CD14-positive monocyte (primary cell): ENCODE data around the gene DPP6. TPM values are rescaled to one million over a fixed set of nuclear protein-coding genes. Genes with fewer than 3 reads are reported as not detected.

ENCODE experiments used
- DNase-seq, 3 donors: peaks; one replicate each; pipeline ENCODE4 v3.0.0-alpha.2; 2011 to 2022
- H2AFZ ChIP-seq: 2 replicates; pipeline ENCODE4 v1.6.0; 2012; ENCODE audit warnings: mild to moderate bottlenecking, low read depth, low read length, inconsistent platforms; ENCODE audit not compliant: insufficient read depth, poor library complexity, severe bottlenecking
- H3K27ac ChIP-seq, 2 donors: 1 replicate in 1 of 2; 2 replicates in 1 of 2; pipeline ENCODE4 v1.5.1; 2012 to 2013; ENCODE audit warnings: low read length in 2 of 2, control low read depth in 1 of 2, inconsistent platforms in 1 of 2, low read depth in 1 of 2, mild to moderate bottlenecking in 1 of 2
- H3K27me3 ChIP-seq, 2 donors: one replicate each; pipeline versions ENCODE4 v1.6.0 to v1.6.1; 2011 to 2013; ENCODE audit warnings: low read length in 2 of 2; ENCODE audit not compliant: control insufficient read depth in 2 of 2, insufficient read depth in 2 of 2
- H3K36me3 ChIP-seq, 2 donors: replicated peaks in 1 of 2; 1 replicate in 1 of 2; 2 replicates in 1 of 2; pipeline versions ENCODE4 v1.5.1 to v1.6.1; 2012 to 2013; ENCODE audit warnings: low read length in 2 of 2, control low read depth in 1 of 2, inconsistent platforms in 1 of 2, mild to moderate bottlenecking in 1 of 2; ENCODE audit not compliant: insufficient read depth in 2 of 2, control insufficient read depth in 1 of 2
- H3K4me1 ChIP-seq, 2 donors: 1 replicate in 1 of 2; 2 replicates in 1 of 2; pipeline versions ENCODE4 v1.5.1 to v1.6.1; 2012 to 2013; ENCODE audit warnings: low read length in 2 of 2, control low read depth in 1 of 2, inconsistent platforms in 1 of 2, mild to moderate bottlenecking in 1 of 2, moderate library complexity in 1 of 2; ENCODE audit not compliant: insufficient read depth in 2 of 2, control insufficient read depth in 1 of 2
- H3K4me2 ChIP-seq: replicated peaks from 2 replicates; pipeline ENCODE3; 2012; ENCODE audit warnings: low read length, moderate library complexity, mild to moderate bottlenecking; ENCODE audit not compliant: poor library complexity, severe bottlenecking; ENCODE audit errors: extremely low read depth
- H3K4me3 ChIP-seq, 3 experiments: fragments of 200-600 bp in 1 of 3; sonication (generic) in 1 of 3; replicated peaks in 1 of 3; 1 replicate in 2 of 3; 2 replicates in 1 of 3; pipeline ENCODE4 v1.5.1; 2011 to 2013; ENCODE audit warnings: low read length in 3 of 3, mild to moderate bottlenecking in 3 of 3, control low read depth in 2 of 3, low read depth in 2 of 3, inconsistent platforms in 1 of 3, moderate library complexity in 1 of 3
- H3K79me2 ChIP-seq: 2 replicates; pipeline ENCODE4 v1.6.0; 2012; ENCODE audit warnings: mild to moderate bottlenecking, control low read depth, inconsistent platforms, low read length, moderate library complexity; ENCODE audit not compliant: insufficient read depth
- H3K9ac ChIP-seq: 2 replicates; pipeline ENCODE4 v1.6.0; 2017; ENCODE audit warnings: low read length, mild to moderate bottlenecking; ENCODE audit not compliant: insufficient read depth, poor library complexity, severe bottlenecking
- H3K9me3 ChIP-seq, 2 donors: replicated peaks in 1 of 2; 1 replicate in 1 of 2; 2 replicates in 1 of 2; pipeline versions ENCODE4 v1.5.1 to v1.6.1; 2012 to 2013; ENCODE audit warnings: low read length in 2 of 2, control low read depth in 1 of 2; ENCODE audit not compliant: control insufficient read depth in 1 of 2, insufficient read depth in 1 of 2
- H4K20me1 ChIP-seq: 2 replicates; pipeline ENCODE4 v1.6.0; 2012; ENCODE audit warnings: mild to moderate bottlenecking, low read length, control low read depth, moderate library complexity; ENCODE audit not compliant: insufficient read depth
- H3K27ac Mint-ChIP-seq, 7 donors: one replicate each; pipeline ENCODE4 v1.8.0; 2020; ENCODE audit warnings: mild to moderate bottlenecking in 7 of 7, mixed read lengths in 7 of 7, moderate library complexity in 6 of 7, inconsistent platforms in 2 of 7
- H3K27me3 Mint-ChIP-seq, 3 donors: one replicate each; pipeline ENCODE4 v1.8.0; 2021 to 2022; ENCODE audit warnings: low read depth in 3 of 3, mild to moderate bottlenecking in 3 of 3, mixed read lengths in 3 of 3, moderate library complexity in 3 of 3, inconsistent platforms in 1 of 3
- H3K36me3 Mint-ChIP-seq, 2 donors: one replicate each; pipeline ENCODE4 v1.8.0; 2020; ENCODE audit warnings: mixed read lengths in 2 of 2, inconsistent platforms in 1 of 2, mild to moderate bottlenecking in 1 of 2
- H3K4me1 Mint-ChIP-seq: one replicate; pipeline ENCODE4 v1.8.0; 2020; ENCODE audit warnings: mild to moderate bottlenecking, mixed read lengths
- H3K4me3 Mint-ChIP-seq, 2 donors: one replicate each; pipeline ENCODE4 v1.8.0; 2020; ENCODE audit warnings: mild to moderate bottlenecking in 2 of 2, mixed read lengths in 2 of 2, moderate library complexity in 1 of 2
- H3K9me3 Mint-ChIP-seq, 7 donors: one replicate each; pipeline ENCODE4 v1.8.0; 2020 to 2022; ENCODE audit warnings: mixed read lengths in 7 of 7, mild to moderate bottlenecking in 6 of 7, moderate library complexity in 6 of 7, inconsistent platforms in 2 of 7
- CTCF ChIP-seq: fragments of 200-600 bp; IDR thresholded peaks from one replicate; pipeline ENCODE4 v1.8.0; 2022; ENCODE audit warnings: antibody characterized with exemption, mild to moderate bottlenecking
- WGBS: methylation state at CpG from one replicate; pipeline ENCODE4 v1.1.5; 2013; ENCODE audit warnings: missing lambda C conversion rate; ENCODE audit not compliant: insufficient coverage; 5-methylcytosine and 5-hydroxymethylcytosine counted together
- intact Hi-C, 2 donors: fragments of 100-400 bp; cut with micrococcal nuclease; formaldehyde crosslinking; loops; one replicate each; pipeline versions ENCODE4 v1.15.0 to v1.15.1; 2023
- polyA plus RNA-seq, 3 donors: library from polyadenylated mRNA; depleted of rRNA in 1 of 3; unstranded in 2 of 3; stranded (reverse) in 1 of 3; fragments of 300-500 nt in 2 of 3; fragments of >200 nt in 1 of 3; fragmentation: Illumina TruSeq in 2 of 3; gene quantifications; 1 replicate in 2 of 3; 2 replicates in 1 of 3; pipeline ENCODE4 v1.2.3, GENCODE V29; 2012 to 2021

Gene DPP6
- polyA plus RNA-seq, 3 donors: not detected

DNA sequence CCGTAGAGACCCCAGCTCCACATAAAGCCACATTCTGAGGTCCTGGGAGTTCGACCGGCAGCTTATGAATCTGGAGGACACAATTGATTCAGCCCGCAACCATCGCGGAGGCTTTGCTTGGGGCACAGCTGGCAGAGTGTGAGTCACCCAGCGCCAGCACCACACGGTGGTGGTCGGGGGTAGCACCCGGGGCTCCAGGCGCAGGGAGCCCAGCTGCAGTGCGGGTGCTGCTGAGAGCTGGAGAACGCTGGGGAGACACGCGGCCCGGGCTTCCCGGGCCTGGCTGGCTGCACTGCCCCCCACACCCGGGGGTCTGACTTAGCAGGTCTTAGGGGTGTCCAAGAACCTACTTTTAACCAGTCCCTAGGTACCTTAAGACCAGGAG, 862.8 kb downstream of the DPP6 start:
- Histone ChIP-seq H4K20me1 (no peaks in the 10 kb centered on the region), H3K36me3 (no peaks in the 10 kb centered on the region), H3K4me2 (no peak overlapping the region), H3K9me3 (peaks cover 0 to 6% of the 10 kb centered on the region in 2 donors), H3K9ac (no peak overlapping the region), H2AFZ (no peak overlapping the region), H3K27me3 (peaks cover 4 to 26% of the 10 kb centered on the region in 2 donors), H3K4me1 (peaks cover 5 to 10% of the 10 kb centered on the region in 2 donors), H3K79me2 (no peaks in the 10 kb centered on the region), H3K4me3 (no peak overlapping the region), H3K27ac (no peak overlapping the region)
- H3K36me3 Mint-ChIP-seq: peaks cover 0 to 3% of the 10 kb centered on the region in 2 donors
- peak overlapping the region in 1 of 2 donors; percentile 59 for H3K4me3 Mint-ChIP-seq
- peaks cover 4% of the 10 kb centered on the region for H3K4me1 Mint-ChIP-seq
- peaks cover 18 to 32% (median 27%) of the 10 kb centered on the region in 3 donors for H3K27me3 Mint-ChIP-seq
- 74% methylated on average over 12 of the region's 18 CpGs for WGBS
- no peak for TF ChIP-seq CTCF
- H3K9me3 Mint-ChIP-seq: peaks cover 8 to 18% (median 14%) of the 10 kb centered on the region in 7 donors
- intact Hi-C loops: no loop called here
- no peak overlapping the region for H3K27ac Mint-ChIP-seq
- no peak for DNase-seq

- 100% methylated on average over 1 of the region's 4 CpGs for WGBS
- Histone ChIP-seq H3K4me1 (peaks cover 5 to 10% of the 10 kb centered on the region in 2 donors), H3K79me2 (no peaks in the 10 kb centered on the region), H2AFZ (no peak overlapping the region), H3K9ac (no peak overlapping the region), H3K4me2 (no peak overlapping the region), H3K4me3 (no peak overlapping the region), H3K27me3 (peaks cover 4 to 26% of the 10 kb centered on the region in 2 donors), H4K20me1 (no peaks in the 10 kb centered on the region), H3K9me3 (peaks cover 0 to 6% of the 10 kb centered on the region in 2 donors), H3K27ac (no peak overlapping the region), H3K36me3 (no peaks in the 10 kb centered on the region)
- intact Hi-C loops: no loop called here
- Mint-ChIP-seq H3K4me3 (peak overlapping the region in 1 of 2 donors; percentile 4), H3K36me3 (peaks cover 0 to 3% of the 10 kb centered on the region in 2 donors), H3K9me3 (peaks cover 8 to 15% (median 10%) of the 10 kb centered on the region in 7 donors), H3K4me1 (peaks cover 4% of the 10 kb centered on the region), H3K27me3 (peaks cover 18 to 32% (median 27%) of the 10 kb centered on the region in 3 donors), H3K27ac (peak overlapping the region in 2 of 7 donors; percentile 2 to 22)
- DNase-seq: no peak
- TF ChIP-seq CTCF: no peak
These were observed 863.4 kb downstream of the DPP6 start for GRCh38 chr7:154915600-154915999.
